ENCODE measurements around the gene TOP3B.

Gene TOP3B, protein sequence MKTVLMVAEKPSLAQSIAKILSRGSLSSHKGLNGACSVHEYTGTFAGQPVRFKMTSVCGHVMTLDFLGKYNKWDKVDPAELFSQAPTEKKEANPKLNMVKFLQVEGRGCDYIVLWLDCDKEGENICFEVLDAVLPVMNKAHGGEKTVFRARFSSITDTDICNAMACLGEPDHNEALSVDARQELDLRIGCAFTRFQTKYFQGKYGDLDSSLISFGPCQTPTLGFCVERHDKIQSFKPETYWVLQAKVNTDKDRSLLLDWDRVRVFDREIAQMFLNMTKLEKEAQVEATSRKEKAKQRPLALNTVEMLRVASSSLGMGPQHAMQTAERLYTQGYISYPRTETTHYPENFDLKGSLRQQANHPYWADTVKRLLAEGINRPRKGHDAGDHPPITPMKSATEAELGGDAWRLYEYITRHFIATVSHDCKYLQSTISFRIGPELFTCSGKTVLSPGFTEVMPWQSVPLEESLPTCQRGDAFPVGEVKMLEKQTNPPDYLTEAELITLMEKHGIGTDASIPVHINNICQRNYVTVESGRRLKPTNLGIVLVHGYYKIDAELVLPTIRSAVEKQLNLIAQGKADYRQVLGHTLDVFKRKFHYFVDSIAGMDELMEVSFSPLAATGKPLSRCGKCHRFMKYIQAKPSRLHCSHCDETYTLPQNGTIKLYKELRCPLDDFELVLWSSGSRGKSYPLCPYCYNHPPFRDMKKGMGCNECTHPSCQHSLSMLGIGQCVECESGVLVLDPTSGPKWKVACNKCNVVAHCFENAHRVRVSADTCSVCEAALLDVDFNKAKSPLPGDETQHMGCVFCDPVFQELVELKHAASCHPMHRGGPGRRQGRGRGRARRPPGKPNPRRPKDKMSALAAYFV
- 51.2 to 83.9 (median 65.0) reads per million in 4 experiments for total RNA-seq

- DNase-seq: peak; percentile 61
Observed at GRCh38 chr22:21982338-21982965, at the start of gene TOP3B. TOP3B (minus strand) TSS chr22:21982787; CDS start chr22:21975709, 7,078 bp downstream.

- DNase-seq: no peak
Observed at GRCh38 chr22:22031183-22031945, 48.8 kb upstream of the TOP3B start.

DNA sequence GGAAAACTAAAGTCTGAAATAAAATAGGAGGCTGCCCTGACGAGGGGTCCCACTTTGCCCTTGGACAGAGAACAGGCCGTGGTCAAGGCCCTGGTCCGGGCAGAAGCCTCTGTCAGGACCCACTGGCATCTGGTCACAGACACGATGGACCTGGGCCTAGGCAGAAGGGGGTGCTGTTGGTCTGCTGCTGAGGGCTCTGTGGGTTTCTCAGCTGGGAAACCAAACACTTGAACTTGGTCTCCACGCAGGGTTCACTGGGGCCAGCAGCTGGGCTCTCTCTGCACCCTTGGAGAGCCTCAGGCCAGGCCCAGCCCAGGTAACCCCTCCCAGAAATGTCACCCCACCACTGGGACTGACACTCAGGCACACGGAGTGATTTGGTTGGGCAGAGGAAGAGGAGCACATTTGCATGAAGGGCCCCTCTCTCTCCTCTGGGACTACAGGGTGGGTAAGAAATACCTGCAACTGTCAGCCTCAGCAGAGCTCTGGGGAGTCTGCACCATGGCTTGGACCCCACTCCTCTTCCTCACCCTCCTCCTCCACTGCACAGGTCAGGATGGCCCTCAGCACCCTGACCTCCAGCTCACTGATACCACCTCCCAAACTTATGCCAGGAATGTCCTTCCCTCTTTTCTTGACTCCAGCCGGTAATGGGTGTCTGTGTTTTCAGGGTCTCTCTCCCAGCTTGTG, 48.1 kb upstream of the TOP3B start:
- no peak for DNase-seq

- no peak for DNase-seq
Observed at GRCh38 chr22:22027955-22028354, 45.4 kb upstream of the TOP3B start.

DNA sequence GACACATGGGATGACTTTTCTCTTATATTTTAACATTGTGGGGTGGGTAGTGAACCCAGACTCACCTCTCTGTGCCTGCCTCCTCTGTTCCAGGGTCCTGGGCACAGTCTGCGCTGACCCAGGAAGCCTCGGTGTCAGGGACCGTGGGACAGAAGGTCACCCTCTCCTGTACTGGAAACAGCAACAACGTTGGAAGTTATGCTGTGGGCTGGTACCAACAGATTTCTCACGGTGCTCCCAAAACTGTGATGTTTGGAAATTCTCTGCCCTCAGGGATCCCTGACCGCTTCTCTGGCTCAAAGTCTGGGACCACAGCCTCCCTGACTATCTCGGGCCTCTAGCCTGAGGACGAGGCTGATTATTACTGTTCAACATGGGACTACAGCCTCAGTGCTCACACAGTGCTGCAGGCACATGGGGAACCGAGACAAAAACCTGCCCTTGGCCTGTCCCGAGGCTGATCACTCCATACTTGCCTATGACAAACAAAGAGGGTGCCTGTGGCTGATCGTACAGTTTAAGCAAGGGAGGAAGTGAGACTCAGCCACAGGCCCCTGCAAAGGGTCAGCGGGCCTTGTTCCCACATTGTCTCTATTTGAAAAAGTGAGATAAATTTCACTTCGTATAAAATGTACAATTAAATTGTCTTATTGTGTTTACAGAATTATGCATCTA, 43.7 kb upstream of the TOP3B start:
- DNase-seq: no peak

DNA sequence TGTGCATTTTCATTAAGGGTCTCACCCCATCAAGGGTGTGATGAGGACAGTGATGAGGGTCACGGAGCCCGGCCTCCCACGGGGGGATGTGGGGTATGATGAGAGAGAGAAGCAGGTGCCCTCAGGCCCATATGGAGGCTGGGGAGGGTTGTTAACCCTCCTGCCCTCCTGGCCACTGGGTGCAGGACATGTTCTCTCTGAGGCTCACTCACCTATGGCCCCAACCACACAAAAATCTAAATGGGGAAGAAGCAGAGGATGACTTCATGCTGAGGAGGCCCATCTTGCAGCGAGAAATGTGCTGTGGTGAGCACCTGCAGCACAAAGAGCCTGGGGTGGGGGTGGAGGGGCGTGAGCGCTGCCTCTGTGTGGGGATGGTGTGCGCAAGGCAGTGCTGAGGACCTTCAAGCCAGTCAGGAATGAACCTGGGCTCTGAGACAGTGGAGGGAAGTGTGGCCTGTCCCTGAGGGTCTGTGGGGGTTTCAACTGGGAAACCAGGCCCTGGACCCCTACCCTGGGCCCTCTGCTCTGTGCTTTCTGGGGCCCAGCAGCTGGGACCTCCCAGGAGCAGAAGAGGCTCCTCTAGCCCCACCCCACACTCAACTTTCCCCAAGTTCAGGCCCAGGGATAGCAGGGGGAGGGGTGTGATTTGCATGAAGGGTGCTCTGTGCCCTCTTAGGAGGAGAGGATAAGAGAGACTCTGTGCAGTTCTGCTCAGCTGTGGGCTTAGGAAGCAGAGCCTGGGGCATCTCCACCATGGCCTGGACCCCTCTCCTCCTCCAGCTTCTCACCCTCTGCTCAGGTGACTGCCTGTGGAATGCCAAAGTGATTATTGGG, 43.0 kb upstream of the TOP3B start:
- no peak for DNase-seq

DNA sequence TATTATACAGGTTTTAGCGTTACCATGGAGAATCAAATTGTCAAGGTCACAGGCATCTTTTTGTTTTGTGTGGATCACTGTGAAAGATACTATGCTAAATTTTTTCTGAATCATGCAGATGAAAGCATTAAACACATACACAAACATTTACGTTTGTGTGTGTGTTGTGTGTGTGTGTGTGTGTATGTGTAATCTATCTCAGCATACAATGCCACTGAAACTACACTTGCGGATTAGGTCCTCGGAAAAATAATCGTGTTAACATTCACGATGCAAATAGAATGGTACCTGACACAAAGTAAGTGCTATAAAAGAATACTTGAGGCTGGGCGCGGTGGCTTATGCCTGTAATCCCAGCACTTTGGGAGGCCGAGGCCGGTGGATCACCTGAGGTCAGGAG, 41.9 kb upstream of the TOP3B start:
- no peak for DNase-seq

- DNase-seq: no peak
Observed at GRCh38 chr22:22023581-22024137, 41.1 kb upstream of the TOP3B start.

GRCh38 chr22:22022947-22023534, 40.5 kb upstream of the TOP3B start:
- DNase-seq: no peak

GRCh38 chr22:22022255-22022840, 39.8 kb upstream of the TOP3B start:
- no peak for DNase-seq

DNA sequence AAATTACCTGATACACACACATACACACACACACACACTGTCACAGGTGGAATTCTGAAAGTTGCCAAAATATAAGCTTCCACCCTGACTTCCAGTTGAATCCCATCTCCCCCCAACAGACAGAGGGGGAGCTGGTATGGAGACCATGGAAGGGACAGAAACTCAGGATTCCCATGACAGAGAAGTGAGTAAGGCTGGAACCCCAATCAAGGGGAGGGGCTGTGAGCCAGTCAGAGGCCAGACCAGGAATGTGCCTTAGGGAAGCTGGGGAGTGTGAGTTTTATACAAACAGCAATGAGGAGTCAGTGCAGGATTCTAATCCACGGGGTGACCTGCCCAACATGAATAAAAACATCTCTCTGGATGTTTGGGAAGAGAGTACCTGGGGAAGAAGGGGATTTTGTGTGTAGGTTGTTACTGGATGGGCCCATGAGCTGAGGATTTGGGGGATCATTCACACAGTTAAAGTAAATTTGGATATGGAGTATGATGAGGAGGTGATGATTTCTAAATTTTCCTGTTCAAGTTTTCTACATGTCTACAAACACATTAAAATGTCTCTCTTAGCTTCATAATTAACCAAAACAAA, 38.7 kb upstream of the TOP3B start:
- no peak for DNase-seq

- no peak for DNase-seq
Observed at GRCh38 chr22:22020425-22020852, 37.9 kb upstream of the TOP3B start.

GRCh38 chr22:22019659-22020424, 37.3 kb upstream of the TOP3B start:
- DNase-seq: no peak

GRCh38 chr22:22018825-22019658, 36.5 kb upstream of the TOP3B start:
- no peak for DNase-seq

- DNase-seq: no peak
Observed at GRCh38 chr22:22015631-22016030, 33.0 kb upstream of the TOP3B start.

GRCh38 chr22:22014285-22014659, 31.7 kb upstream of the TOP3B start:
- DNase-seq: no peak

Data from effector CD8-positive, alpha-beta T cell (primary cell).